Measurements from ENCODE around the gene NPEPPS. TPM values are rescaled to one million over a fixed set of nuclear protein-coding genes. Genes with fewer than 3 reads are reported as not detected.

Gene NPEPPS
- total RNA-seq, 2 experiments from 2014 or later: 103 to 105 TPM

- no peak overlapping the region for H3K4me3 Mint-ChIP-seq
- H3K9me3 Mint-ChIP-seq: no peaks in the 10 kb centered on the region
- peak overlapping the region; percentile 71 for H3K27ac Mint-ChIP-seq
- CTCF ChIA-PET: interaction anchor here (1.0 to 4.4 kb wide), 12 partner anchors 9 to 134 kb away, joined by 3 to 59 read pairs (median 6); partner anchors contain the start of genes KPNB1 and TBX21
- no peak for DNase-seq
- POLR2A ChIA-PET: interaction anchor here (0.7 to 6.6 kb wide), 9 partner anchors 12 to 231 kb away, joined by 3 to 86 read pairs (median 4); partner anchors contain the start of genes KPNB1 and SP2
- H3K4me1 Mint-ChIP-seq: peaks cover 53% of the 10 kb centered on the region
- no peaks in the 10 kb centered on the region for H3K27me3 Mint-ChIP-seq
- H3K36me3 Mint-ChIP-seq (ENCODE audit: low read depth): peaks cover 82% of the 10 kb centered on the region
Measured at GRCh38 chr17:47664624-47664941, 133.7 kb downstream of the NPEPPS start.

GRCh38 chr17:47665655-47666054, 134.7 kb downstream of the NPEPPS start:
- Mint-ChIP-seq H3K4me3 (no peak overlapping the region), H3K36me3 (ENCODE audit: low read depth) (peaks cover 85% of the 10 kb centered on the region), H3K27me3 (no peaks in the 10 kb centered on the region), H3K9me3 (no peaks in the 10 kb centered on the region), H3K27ac (no peak overlapping the region), H3K4me1 (peaks cover 55% of the 10 kb centered on the region)
- POLR2A ChIA-PET: interaction anchor here (1.0 to 6.6 kb wide), 7 partner anchors 9 to 34 kb away, joined by 3 to 86 read pairs (median 4); partner anchors contain the start of genes KPNB1 and TBKBP1
- DNase-seq: no peak
- CTCF ChIA-PET: interaction anchor here (0.6 to 4.4 kb wide), 10 partner anchors 8 to 136 kb away, joined by 3 to 59 read pairs (median 6); partner anchors contain the start of gene KPNB1

- Mint-ChIP-seq H3K36me3 (ENCODE audit: low read depth) (peaks cover 82% of the 10 kb centered on the region), H3K9me3 (no peaks in the 10 kb centered on the region), H3K4me1 (peaks cover 49% of the 10 kb centered on the region), H3K4me3 (no peak overlapping the region), H3K27ac (peak overlapping the region; percentile 31), H3K27me3 (no peaks in the 10 kb centered on the region)
- ChIA-PET POLR2A (interaction anchor here (1.0 to 2.9 kb wide), 6 partner anchors 10 to 32 kb away, joined by 3 to 12 read pairs (median 4); partner anchors contain the start of gene KPNB1), CTCF (no interaction called here)
- no peak for DNase-seq
Measured at GRCh38 chr17:47669081-47669480, 138.2 kb downstream of the NPEPPS start.

GRCh38 chr17:47670064-47670463, 139.2 kb downstream of the NPEPPS start:
- H3K9me3 Mint-ChIP-seq: no peaks in the 10 kb centered on the region
- ChIA-PET CTCF (interaction anchor here (0.7 kb wide), 1 partner anchor 116 kb away, joined by 3 read pairs; no protein-coding TSS in a partner anchor), POLR2A (interaction anchor here (0.6 to 2.9 kb wide), 10 partner anchors 9 to 166 kb away, joined by 3 to 12 read pairs (median 4); partner anchors contain the start of genes KPNB1 and TBKBP1)
- H3K36me3 Mint-ChIP-seq (ENCODE audit: low read depth): peaks cover 86% of the 10 kb centered on the region
- H3K4me3 Mint-ChIP-seq: no peak overlapping the region
- H3K4me1 Mint-ChIP-seq: peaks cover 55% of the 10 kb centered on the region
- H3K27ac Mint-ChIP-seq: peak overlapping the region; percentile 83
- no peaks in the 10 kb centered on the region for H3K27me3 Mint-ChIP-seq
- DNase-seq: no peak

Other genes with a start within 250 kb of the NPEPPS start
- gene EFCAB13, start 207.2 kb upstream of the NPEPPS start, total RNA-seq: 1 to 10 TPM; 5.7 to 6.4 TPM
- 100 to 1,000 TPM; 329 to 334 TPM for gene KPNB1, start 118.8 kb downstream of the NPEPPS start, total RNA-seq
- 1 to 10 TPM; 7.0 TPM for gene TBKBP1, start 163.1 kb downstream of the NPEPPS start, total RNA-seq
- gene TBX21, start 202.1 kb downstream of the NPEPPS start, total RNA-seq: 10 to 100 TPM; 58.3 to 61.1 TPM

All from activated CD4-positive, alpha-beta memory T cell treated with anti-CD3 and anti-CD28 coated beads, Interleukin-2, amount 10 ng/mL, durations not matched to agents 7 days and 5 days (primary cell).